DND-41 (cell line): ENCODE results near the gene NAT9.

Experiments used
- CTCF ChIP-seq: IDR thresholded peaks from 2 replicates; pipeline ENCODE4 v1.5.1; 2012; ENCODE audit warnings: borderline replicate concordance, low read length, moderate library complexity, mild to moderate bottlenecking; ENCODE audit not compliant: poor library complexity, severe bottlenecking; ENCODE audit errors: extremely low read depth
- EZH2 ChIP-seq: IDR thresholded peaks from 3 replicates; pipeline ENCODE4 v1.6.1; 2012; ENCODE audit warnings: borderline replicate concordance, low read depth, mild to moderate bottlenecking, moderate library complexity, low read length, inconsistent platforms; ENCODE audit not compliant: severe bottlenecking

GRCh38 chr17:74803971-74804370 lies 27.8 kb upstream of the NAT9 start:
- TF ChIP-seq CTCF (no peak), EZH2 (no peak)
